DOHH2 (cell line): ENCODE data around the gene QSOX2.

Source experiments
- EZH2phosphoT487 ChIP-seq: fragments of 200-600 bp; sonication (generic); IDR thresholded peaks from 2 replicates; pipeline ENCODE4 v1.6.1; 2017; ENCODE audit warnings: borderline replicate concordance, mild to moderate bottlenecking, antibody characterized with exemption, low read length, moderate library complexity, mixed read lengths
- TF ChIP-seq, protein P1 (sequence below): fragments of 200-600 bp; sonication (generic); IDR thresholded peaks from one replicate; pipeline ENCODE4 v1.5.1; 2014; ENCODE audit warnings: antibody characterized with exemption, mild to moderate bottlenecking, low read depth, low read length; ENCODE audit not compliant: poor library complexity, severe bottlenecking

DNA sequence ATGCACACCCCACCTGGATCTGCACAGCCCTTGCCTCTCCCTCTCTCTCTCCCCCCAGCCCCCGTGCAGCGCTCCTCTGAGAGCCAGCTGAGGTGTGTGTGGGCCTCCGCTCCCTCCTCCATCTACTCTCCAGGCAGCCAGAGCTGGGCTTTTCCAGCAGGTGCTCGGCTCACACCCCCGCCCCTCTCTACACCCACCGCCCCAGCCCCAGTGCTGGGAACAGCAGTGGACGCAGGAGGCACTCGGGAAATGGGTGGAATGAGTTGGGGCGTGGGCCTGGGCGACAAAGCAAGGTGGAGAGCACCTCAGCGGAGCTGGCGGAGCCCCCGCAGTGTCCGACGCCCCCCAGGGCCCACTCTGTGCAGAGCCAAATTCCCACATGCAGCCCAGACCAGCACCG lies 27.3 kb downstream of the QSOX2 start:
- TF ChIP-seq, protein P1, sequence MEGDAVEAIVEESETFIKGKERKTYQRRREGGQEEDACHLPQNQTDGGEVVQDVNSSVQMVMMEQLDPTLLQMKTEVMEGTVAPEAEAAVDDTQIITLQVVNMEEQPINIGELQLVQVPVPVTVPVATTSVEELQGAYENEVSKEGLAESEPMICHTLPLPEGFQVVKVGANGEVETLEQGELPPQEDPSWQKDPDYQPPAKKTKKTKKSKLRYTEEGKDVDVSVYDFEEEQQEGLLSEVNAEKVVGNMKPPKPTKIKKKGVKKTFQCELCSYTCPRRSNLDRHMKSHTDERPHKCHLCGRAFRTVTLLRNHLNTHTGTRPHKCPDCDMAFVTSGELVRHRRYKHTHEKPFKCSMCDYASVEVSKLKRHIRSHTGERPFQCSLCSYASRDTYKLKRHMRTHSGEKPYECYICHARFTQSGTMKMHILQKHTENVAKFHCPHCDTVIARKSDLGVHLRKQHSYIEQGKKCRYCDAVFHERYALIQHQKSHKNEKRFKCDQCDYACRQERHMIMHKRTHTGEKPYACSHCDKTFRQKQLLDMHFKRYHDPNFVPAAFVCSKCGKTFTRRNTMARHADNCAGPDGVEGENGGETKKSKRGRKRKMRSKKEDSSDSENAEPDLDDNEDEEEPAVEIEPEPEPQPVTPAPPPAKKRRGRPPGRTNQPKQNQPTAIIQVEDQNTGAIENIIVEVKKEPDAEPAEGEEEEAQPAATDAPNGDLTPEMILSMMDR, result no peak
- TF ChIP-seq EZH2phosphoT487, result no peak
